Smooth muscle cell (in vitro differentiated cells): Measurements from ENCODE around the gene TNFRSF9. TPM values are rescaled to one million over a fixed set of nuclear protein-coding genes. Genes with fewer than 3 reads are reported as not detected.
A peak's percentile ranks its signal among the peaks of the same experiment; 100 is the strongest.
"Not testable (repeated sequence)": the region's sequence is repeated elsewhere in the genome, so short reads cannot be mapped to it uniquely, and the experiment has no call there.

Experiments
- DNase-seq: peaks from one replicate; lab custom pipeline; 2025; ENCODE audit not compliant: unreplicated experiment; lab: John Stamatoyannopoulos, UW
- H2AFZ ChIP-seq: fragments of 200-600 bp; sonication (generic); 2 replicates; pipeline ENCODE4 v1.6.0; 2016; ENCODE audit warnings: antibody characterized with exemption, low read depth, mild to moderate bottlenecking
- H3F3A ChIP-seq: fragments of 200-600 bp; sonication (generic); 2 replicates; pipeline ENCODE4 v1.6.0; 2017; ENCODE audit warnings: antibody characterized with exemption, low read depth
- H3K27ac ChIP-seq: fragments of 200-600 bp; sonication (generic); 2 replicates; pipeline ENCODE4 v1.5.1; 2016; ENCODE audit warnings: low read depth, mild to moderate bottlenecking
- H3K27me3 ChIP-seq: fragments of 200-600 bp; sonication (generic); 2 replicates; pipeline ENCODE4 v1.6.1; 2016; ENCODE audit warnings: low read depth, mild to moderate bottlenecking
- H3K36me3 ChIP-seq: fragments of 200-600 bp; sonication (generic); 2 replicates; pipeline ENCODE4 v1.5.1; 2016; ENCODE audit warnings: low read depth
- H3K4me1 ChIP-seq: fragments of 200-600 bp; sonication (generic); 2 replicates; pipeline ENCODE4 v1.5.1; 2016; ENCODE audit warnings: low read depth
- H3K4me2 ChIP-seq: fragments of 200-600 bp; sonication (generic); 2 replicates; pipeline ENCODE4 v1.6.0; 2016; ENCODE audit warnings: mild to moderate bottlenecking
- H3K4me3 ChIP-seq: fragments of 200-600 bp; sonication (generic); 2 replicates; pipeline ENCODE4 v1.5.1; 2016; ENCODE audit warnings: mild to moderate bottlenecking
- H3K79me2 ChIP-seq: fragments of 200-600 bp; sonication (generic); 2 replicates; pipeline ENCODE4 v1.6.0; 2016; ENCODE audit warnings: low read depth, mild to moderate bottlenecking
- H3K9ac ChIP-seq: fragments of 200-600 bp; sonication (generic); 2 replicates; pipeline ENCODE4 v1.6.0; 2016; ENCODE audit warnings: low read depth
- H3K9me3 ChIP-seq: fragments of 200-600 bp; sonication (generic); replicated peaks from 2 replicates; pipeline ENCODE4 v1.5.1; 2016; ENCODE audit warnings: low read depth
- H4K20me1 ChIP-seq: fragments of 200-600 bp; sonication (generic); 2 replicates; pipeline ENCODE4 v1.6.0; 2016; ENCODE audit warnings: low read depth
- WGBS: methylation state at CpG from one replicate; pipeline ENCODE4 v1.1.7; 2016; ENCODE audit warnings: low lambda C conversion rate; 5-methylcytosine and 5-hydroxymethylcytosine counted together
- polyA plus RNA-seq: library from polyadenylated mRNA; unstranded; fragments of >200 nt; fragmentation: Nextera tagmentation; extraction: Ambion mirVana; gene quantifications from 2 replicates; pipeline ENCODE4 v1.2.1, GENCODE V29; 2016
- total RNA-seq: library from RNA; depleted of rRNA; stranded (reverse); fragments of >200 nt; gene quantifications from 2 replicates; pipeline ENCODE4 v1.2.3, GENCODE V29; 2014
- TF ChIP-seq, protein P1 (sequence below): fragments of 200-600 bp; sonication (generic); IDR thresholded peaks from 2 replicates; pipeline ENCODE4 v1.5.1; 2017; ENCODE audit warnings: borderline replicate concordance, mild to moderate bottlenecking, antibody characterized with exemption; ENCODE audit not compliant: insufficient read depth, poor library complexity, severe bottlenecking

TNFRSF9 gene
- total and polyA plus RNA-seq, 2 experiments from 2014 or later: 0.09 to 0.45 TPM

DNA sequence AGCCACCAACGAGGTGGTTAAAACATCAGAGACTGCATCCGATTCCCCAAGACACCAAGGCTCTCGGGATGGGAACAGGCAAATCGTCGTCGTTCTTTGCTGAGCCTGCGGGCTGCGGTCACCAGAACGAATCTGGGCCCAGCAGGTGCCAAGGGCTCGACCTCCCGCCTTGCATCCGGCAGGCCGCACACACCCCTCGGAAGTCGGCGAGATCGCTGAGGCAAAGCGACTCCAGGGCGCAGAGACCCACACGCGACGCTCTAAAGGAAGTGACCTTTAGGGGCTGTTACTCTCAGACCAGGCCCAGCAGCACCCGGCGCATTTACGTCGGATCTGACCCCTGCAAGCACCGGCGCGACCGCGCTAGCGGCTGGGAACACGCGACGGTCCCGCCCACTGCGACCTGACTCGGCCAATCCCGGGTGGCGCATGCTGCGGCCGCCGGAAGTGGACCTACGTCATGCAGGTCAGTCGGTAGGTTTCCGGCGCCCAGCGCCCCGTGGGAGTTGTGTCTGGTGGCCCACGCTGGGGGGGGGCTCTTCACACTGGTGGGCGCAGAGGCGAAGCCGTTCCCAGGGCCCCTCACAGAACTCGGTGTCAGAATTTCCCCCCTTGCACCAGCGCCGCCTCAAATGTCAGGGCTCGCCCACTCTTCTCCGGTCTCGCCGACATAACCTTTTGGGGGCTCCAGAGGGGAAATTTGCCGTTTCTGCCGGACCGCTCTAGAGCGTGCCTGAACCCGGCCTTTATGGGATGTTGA, 13.4 kb upstream of the TNFRSF9 start:
- H3K79me2 ChIP-seq: no peaks in the 10 kb centered on the region
- TF ChIP-seq, protein P1, sequence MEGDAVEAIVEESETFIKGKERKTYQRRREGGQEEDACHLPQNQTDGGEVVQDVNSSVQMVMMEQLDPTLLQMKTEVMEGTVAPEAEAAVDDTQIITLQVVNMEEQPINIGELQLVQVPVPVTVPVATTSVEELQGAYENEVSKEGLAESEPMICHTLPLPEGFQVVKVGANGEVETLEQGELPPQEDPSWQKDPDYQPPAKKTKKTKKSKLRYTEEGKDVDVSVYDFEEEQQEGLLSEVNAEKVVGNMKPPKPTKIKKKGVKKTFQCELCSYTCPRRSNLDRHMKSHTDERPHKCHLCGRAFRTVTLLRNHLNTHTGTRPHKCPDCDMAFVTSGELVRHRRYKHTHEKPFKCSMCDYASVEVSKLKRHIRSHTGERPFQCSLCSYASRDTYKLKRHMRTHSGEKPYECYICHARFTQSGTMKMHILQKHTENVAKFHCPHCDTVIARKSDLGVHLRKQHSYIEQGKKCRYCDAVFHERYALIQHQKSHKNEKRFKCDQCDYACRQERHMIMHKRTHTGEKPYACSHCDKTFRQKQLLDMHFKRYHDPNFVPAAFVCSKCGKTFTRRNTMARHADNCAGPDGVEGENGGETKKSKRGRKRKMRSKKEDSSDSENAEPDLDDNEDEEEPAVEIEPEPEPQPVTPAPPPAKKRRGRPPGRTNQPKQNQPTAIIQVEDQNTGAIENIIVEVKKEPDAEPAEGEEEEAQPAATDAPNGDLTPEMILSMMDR: no peak
- no peak for DNase-seq
- H3F3A ChIP-seq: no peaks in the 10 kb centered on the region
- H3K4me3 ChIP-seq: no peak overlapping the region
- no peak overlapping the region for H3K4me2 ChIP-seq
- WGBS: 91% methylated on average over 65 of the region's 65 CpGs
- no peaks in the 10 kb centered on the region for H3K36me3 ChIP-seq
- H3K9me3 ChIP-seq: no peaks in the 10 kb centered on the region
- H3K27ac ChIP-seq: no peak overlapping the region
- no peaks in the 10 kb centered on the region for H4K20me1 ChIP-seq
- H2AFZ ChIP-seq: no peak overlapping the region
- H3K4me1 ChIP-seq: no peaks in the 10 kb centered on the region
- no peaks in the 10 kb centered on the region for H3K27me3 ChIP-seq
- H3K9ac ChIP-seq: no peak overlapping the region

DNA sequence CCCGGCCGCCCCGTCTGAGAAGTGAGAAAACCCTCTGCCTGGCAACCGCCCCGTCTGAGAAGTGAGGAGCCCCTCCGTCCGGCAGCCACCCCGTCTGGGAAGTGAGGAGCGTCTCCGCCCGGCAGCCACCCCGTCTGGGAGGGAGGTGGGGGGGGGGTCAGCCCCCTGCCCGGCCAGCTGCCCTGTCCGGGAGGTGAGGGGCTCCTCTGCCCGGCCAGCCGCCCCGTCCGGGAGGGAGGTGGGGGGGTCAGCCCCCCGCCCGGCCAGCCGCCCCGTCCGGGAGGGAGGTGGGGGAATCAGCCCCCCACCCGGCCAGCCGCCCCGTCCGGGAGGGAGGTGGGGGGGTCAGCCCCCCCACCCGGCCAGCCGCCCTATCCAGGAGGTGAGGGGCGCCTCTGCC, 12.2 kb upstream of the TNFRSF9 start:
- not testable (repeated sequence) for H3K4me2 ChIP-seq, H3K36me3 ChIP-seq, H3K27ac ChIP-seq, H3K4me1 ChIP-seq, H3K9me3 ChIP-seq, H3F3A ChIP-seq, H2AFZ ChIP-seq, H3K79me2 ChIP-seq, H3K4me3 ChIP-seq, H4K20me1 ChIP-seq, H3K27me3 ChIP-seq, H3K9ac ChIP-seq, DNase-seq
- WGBS: 93% methylated on average over 3 of the region's 30 CpGs

DNA sequence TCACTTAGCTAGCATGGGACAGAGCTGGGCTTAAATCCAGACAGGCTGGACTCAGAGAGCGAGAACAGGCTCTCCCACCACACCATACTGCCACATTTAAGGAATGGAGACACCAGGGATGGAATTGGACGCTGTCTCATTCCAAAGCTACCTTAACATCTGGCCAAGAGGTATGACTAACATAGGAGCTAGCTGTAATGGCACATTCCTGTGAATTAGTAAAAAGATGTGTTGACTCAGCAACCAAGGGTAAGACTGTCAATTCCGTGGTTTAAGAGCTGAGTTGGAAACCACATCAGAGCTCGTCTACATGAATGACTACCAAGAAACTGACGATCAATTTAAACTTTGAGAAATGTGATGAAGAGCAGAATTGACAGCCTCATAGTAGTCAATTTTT, 8.3 kb upstream of the TNFRSF9 start:
- 25% methylated on average over 5 of the region's 5 CpGs for WGBS
- Histone ChIP-seq H3K4me1 (no peaks in the 10 kb centered on the region), H3K4me3 (no peak overlapping the region), H3K9me3 (no peaks in the 10 kb centered on the region), H3K36me3 (no peaks in the 10 kb centered on the region), H4K20me1 (no peaks in the 10 kb centered on the region), H3K4me2 (no peak overlapping the region), H3K9ac (no peak overlapping the region), H2AFZ (no peak overlapping the region), H3K79me2 (no peaks in the 10 kb centered on the region), H3F3A (no peaks in the 10 kb centered on the region), H3K27ac (no peak overlapping the region), H3K27me3 (no peaks in the 10 kb centered on the region)
- DNase-seq: no peak
- TF ChIP-seq, protein P1: no peak

DNA sequence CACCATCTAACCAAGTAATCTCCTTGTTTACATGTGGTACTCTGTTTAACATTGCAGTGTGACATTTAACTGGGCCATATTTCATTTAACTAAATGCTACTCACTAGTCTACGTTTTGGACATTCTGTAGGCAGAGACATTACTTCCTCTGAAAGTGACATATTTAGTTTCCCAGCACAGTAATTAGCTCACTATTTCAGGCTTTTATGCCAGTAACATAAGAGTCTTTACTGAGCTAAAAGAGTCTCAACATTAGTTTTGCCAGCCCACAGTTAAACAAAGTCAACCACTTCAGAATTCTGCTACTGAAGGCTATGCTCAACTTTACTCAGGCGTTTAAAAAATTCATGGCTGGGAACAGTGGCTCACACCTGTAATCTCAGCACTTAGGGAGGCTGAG, 2.6 kb upstream of the TNFRSF9 start:
- Histone ChIP-seq H3K27ac (no peak overlapping the region), H3F3A (peaks cover 8% of the 10 kb centered on the region), H3K36me3 (no peaks in the 10 kb centered on the region), H3K79me2 (no peaks in the 10 kb centered on the region), H3K4me3 (no peak overlapping the region), H3K4me1 (peaks cover 4% of the 10 kb centered on the region), H3K4me2 (peak overlapping the region; percentile 8), H3K9me3 (no peaks in the 10 kb centered on the region), H4K20me1 (no peaks in the 10 kb centered on the region), H2AFZ (no peak overlapping the region), H3K27me3 (no peaks in the 10 kb centered on the region), H3K9ac (no peak overlapping the region)
- 42% methylated on average over 2 of the region's 2 CpGs for WGBS
- DNase-seq: no peak
- TF ChIP-seq, protein P1: no peak
